H1 (cell line): Measurements from ENCODE around the gene AQP6. TPM values are rescaled to one million over a fixed set of nuclear protein-coding genes. Genes with fewer than 3 reads are reported as not detected.

Source experiments
- KDM1A ChIP-seq: fragments of 200-600, 300-600 bp; sonication (generic); IDR thresholded peaks from 2 replicates; pipeline ENCODE4 v1.7.1; 2016; ENCODE audit warnings: mild to moderate bottlenecking, low read length, borderline replicate concordance
- KDM4A ChIP-seq: IDR thresholded peaks from one replicate; pipeline ENCODE4 v1.7.1; 2012; ENCODE audit warnings: low read depth, mild to moderate bottlenecking, moderate library complexity, low read length, inconsistent platforms; ENCODE audit not compliant: severe bottlenecking
- MAX ChIP-seq: IDR thresholded peaks from 2 replicates; pipeline ENCODE4 v1.6.1; 2012; ENCODE audit warnings: inconsistent platforms
- TEAD4 ChIP-seq: IDR thresholded peaks from 2 replicates; pipeline ENCODE4 v1.6.1; 2012; ENCODE audit warnings: low read depth, low read length, inconsistent platforms, mixed read lengths
- YY1 ChIP-seq: IDR thresholded peaks from 2 replicates; pipeline ENCODE4 v1.6.1; 2011; ENCODE audit warnings: low read depth, mild to moderate bottlenecking, low read length
- polyA plus RNA-seq, 7 experiments: library from polyadenylated mRNA; depleted of rRNA in 3 of 7; stranded (reverse) in 5 of 7; unstranded in 2 of 7; fragments of >200 nt in 5 of 7; fragments of 200-250 nt in 2 of 7; gene quantifications; 1 replicate in 5 of 7; 2 replicates in 1 of 7; 4 replicates in 1 of 7; pipeline versions ENCODE4 v1.2.1 to v1.2.3, GENCODE V29; 2011 to 2013; ENCODE audit warnings: missing spikeins in 2 of 7, mixed read lengths in 2 of 7
- total RNA-seq: library from RNA; stranded (reverse); fragmentation: NEBNext Ultra II Directional; extraction: Animal tissue kit (Norgen Biotek cat#: 25700); gene quantifications from 2 replicates; pipeline ENCODE4 v1.2.1, GENCODE V29; 2021

Gene AQP6
- total and polyA plus RNA-seq, 2 of the 8 experiments (the other 6 are each of a cell fraction or from before 2014, with no cell fraction given) = 0.03 to 0.17 TPM

GRCh38 chr12:49965836-49966235, 6.9 kb upstream of the AQP6 start (continued):
- TF ChIP-seq KDM4A (no peak), KDM1A (no peak), MAX (no peak), TEAD4 (no peak), YY1 (no peak)
